Activated T-cell treated with anti-CD3 and anti-CD28 coated beads for 4 hours (primary cell): ENCODE data around the gene BTNL2.
A peak's percentile ranks its signal among the peaks of the same experiment; 100 is the strongest.
"Not testable (repeated sequence)": the region's sequence is repeated elsewhere in the genome, so short reads cannot be mapped to it uniquely, and the experiment has no call there.

Source experiments
- DNase-seq: peaks from one replicate; pipeline ENCODE4 v3.0.0-alpha.2; 2020

Gene BTNL2, protein sequence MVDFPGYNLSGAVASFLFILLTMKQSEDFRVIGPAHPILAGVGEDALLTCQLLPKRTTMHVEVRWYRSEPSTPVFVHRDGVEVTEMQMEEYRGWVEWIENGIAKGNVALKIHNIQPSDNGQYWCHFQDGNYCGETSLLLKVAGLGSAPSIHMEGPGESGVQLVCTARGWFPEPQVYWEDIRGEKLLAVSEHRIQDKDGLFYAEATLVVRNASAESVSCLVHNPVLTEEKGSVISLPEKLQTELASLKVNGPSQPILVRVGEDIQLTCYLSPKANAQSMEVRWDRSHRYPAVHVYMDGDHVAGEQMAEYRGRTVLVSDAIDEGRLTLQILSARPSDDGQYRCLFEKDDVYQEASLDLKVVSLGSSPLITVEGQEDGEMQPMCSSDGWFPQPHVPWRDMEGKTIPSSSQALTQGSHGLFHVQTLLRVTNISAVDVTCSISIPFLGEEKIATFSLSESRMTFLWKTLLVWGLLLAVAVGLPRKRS

DNA sequence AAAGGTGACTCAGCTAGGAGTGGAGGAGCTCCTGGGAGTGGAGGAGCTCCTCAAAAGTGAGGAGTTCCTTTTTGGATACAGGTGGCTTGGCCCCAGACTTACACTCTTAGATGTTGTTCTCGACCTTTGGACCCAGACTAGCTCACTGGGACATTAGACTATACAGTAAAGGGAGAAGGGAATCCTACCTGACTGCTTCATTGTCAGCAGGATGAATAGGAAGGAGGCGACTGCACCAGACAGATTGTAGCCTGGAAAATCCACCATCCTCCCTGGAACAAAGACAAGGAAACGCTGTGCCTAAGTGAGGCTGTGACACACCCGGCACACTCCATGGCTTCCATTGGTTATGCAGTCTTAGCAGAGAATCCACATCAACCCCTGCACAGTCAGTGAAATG, at the start of gene BTNL2:
TSS of gene BTNL2 (minus strand) at position 325 of the 400 bp plus-strand sequence. CDS start at position 267, 58 bp downstream.
- no peak for DNase-seq

DNA sequence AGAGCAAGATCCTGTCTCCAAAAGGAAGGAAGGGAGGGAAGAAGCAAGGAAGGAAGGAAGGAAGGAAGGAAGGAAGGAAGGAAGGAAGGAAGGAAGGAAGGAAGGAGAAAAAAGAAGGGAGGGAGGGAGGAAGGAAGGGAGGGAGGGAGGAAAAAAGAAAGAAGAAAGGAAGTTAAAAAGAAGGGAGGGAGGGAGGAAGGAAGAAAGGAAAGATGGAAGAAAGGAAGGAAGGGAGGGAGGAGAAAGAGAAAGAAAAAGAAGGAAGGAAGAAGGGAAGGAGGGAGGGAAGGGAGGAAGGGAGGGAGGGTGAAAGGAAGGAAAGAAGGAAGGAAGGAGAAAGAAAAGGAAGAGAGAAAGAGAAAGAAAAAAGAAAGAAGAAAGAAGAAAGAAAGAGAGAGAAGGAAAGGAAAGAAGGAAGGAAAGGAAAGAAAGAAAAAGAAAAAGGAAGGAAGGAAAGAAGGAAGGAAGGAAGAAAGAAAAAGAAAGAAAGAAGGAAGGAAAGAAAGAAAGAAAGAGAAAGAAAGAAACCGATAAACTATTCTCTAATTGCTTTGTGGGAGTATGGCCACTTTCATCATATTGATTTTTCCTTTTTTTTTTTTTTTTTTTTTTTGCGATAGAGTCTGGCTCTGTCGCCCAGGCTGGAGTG, 42.2 kb upstream of the BTNL2 start:
- DNase-seq, result no peak

DNA sequence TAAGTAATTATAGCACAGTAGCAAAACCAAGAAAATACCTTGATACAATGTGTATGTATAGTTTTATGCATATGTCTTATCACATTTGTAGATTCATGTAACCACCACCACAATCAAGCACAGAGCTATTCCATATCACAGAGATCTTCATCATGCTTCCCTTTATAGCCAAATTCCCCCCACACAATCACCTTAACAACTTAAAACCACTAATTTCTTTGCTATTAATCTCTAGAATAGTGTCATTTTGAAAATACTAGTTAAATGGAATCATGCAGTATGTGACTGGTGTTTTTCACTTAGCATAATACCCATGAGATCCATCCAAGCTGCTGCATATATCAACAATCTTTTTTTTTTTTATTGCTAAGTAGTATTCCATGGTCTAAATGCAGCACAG, 41.0 kb upstream of the BTNL2 start:
- no peak for DNase-seq

DNA sequence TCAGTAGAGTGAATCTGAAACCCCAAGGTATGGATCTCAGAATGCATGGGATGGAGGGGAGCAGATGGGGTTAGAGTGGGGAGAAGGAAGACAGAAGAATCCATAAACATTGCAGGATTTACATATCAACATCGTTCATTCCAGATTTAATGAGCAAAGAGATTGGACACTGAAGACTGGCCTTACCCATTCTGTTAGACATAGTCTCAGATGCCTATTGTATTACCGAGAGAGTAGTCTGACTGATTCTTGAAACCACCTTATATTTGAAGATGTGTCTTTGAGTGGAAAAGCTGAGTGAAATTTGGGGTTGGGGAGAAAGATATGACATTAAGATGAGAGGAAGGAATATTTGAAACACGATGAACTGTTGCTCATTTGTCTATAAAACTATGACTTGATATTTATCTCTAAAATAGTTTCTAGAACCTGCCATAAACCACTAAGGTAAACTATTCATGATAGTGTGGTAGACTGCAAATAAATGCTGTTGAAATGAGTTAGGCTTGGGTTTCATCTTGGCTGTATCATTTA, 38.4 kb upstream of the BTNL2 start:
- DNase-seq, result no peak

DNA sequence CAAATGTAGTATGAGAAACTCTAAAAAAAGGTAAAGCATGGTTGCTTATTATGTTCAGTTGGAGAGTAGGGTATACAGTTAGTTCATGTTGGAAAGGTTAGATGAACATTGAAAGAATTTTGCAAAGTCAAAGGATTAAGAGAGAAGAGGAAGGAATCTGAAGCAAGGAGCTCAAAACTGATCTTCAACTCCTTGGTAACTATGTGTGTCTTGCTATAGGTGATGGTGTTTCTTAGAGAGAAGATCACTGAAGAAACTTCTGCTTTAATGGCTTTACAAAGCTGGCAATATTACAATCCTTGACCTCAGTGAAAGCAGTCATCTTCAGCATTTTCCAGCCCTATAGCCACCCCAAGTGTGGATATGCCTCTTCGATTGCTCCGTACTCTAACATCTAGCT, 37.5 kb upstream of the BTNL2 start:
- DNase-seq, result no peak

DNA sequence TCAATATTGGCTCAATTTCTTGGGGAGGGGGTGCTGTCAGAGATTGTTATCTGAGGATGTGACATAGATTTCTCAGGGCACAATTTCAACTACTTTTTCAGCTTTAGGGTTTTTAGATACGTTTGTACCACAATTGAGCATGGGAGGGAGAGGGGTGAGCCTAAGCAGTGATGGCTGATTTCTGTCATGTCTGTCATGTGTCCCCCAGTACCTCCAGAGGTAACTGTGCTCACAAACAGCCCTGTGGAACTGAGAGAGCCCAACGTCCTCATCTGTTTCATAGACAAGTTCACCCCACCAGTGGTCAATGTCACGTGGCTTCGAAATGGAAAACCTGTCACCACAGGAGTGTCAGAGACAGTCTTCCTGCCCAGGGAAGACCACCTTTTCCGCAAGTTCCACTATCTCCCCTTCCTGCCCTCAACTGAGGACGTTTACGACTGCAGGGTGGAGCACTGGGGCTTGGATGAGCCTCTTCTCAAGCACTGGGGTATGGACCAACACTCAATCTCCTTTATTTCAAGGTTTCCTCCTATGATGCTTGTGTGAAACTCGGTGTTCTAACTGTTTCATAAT, 36.1 kb upstream of the BTNL2 start:
- DNase-seq, result no peak

DNA sequence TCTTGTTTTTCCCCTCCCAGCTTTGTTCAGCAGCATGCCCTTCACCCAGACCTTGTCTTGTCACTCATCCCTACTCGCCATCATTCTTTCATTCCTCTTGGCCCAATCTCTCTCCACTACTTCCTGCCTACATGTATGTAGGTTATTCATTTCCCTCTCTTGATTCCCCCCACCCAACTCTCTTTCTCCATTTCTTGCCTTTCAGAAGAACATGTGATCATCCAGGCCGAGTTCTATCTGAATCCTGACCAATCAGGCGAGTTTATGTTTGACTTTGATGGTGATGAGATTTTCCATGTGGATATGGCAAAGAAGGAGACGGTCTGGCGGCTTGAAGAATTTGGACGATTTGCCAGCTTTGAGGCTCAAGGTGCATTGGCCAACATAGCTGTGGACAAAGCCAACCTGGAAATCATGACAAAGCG, 35.3 kb upstream of the BTNL2 start:
- no peak for DNase-seq

DNA sequence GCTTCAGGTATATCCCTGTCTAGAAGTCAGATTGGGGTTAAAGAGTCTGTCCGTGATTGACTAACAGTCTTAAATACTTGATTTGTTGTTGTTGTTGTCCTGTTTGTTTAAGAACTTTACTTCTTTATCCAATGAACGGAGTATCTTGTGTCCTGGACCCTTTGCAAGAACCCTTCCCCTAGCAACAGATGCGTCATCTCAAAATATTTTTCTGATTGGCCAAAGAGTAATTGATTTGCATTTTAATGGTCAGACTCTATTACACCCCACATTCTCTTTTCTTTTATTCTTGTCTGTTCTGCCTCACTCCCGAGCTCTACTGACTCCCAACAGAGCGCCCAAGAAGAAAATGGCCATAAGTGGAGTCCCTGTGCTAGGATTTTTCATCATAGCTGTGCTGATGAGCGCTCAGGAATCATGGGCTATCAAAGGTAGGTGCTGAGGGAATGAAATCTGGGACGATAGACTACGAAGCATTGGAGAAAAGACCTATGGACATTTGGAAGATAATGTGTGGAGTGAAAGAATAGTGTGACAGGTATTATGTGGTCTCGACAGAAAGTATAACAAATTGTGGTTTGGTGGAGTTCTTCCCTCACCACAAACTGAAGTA, 32.7 kb upstream of the BTNL2 start, which contains the start of gene HLA-DRA:
TSS of gene HLA-DRA (plus strand) at position 286 of the 613 bp plus-strand sequence. CDS start at position 350, 64 bp downstream.
- DNase-seq, result peak; percentile 19

DNA sequence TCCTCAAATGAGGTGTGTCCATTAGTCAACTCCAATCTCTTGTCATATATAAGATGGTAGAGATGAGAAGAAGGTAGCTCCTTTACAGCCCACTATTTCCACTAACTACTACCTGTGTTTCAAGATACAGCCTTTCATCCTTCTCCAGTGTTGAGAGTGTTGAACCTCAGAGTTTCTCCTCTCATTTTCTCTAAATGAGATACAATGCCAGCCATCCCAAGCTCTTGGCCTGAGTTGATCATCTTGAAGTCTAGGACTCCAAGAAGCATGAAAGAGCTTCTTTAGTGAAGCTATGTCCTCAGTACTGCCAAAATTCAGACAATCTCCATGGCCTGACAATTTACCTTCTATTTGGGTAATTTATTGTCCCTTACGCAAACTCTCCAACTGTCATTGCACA, 32.2 kb upstream of the BTNL2 start:
- no peak for DNase-seq

DNA sequence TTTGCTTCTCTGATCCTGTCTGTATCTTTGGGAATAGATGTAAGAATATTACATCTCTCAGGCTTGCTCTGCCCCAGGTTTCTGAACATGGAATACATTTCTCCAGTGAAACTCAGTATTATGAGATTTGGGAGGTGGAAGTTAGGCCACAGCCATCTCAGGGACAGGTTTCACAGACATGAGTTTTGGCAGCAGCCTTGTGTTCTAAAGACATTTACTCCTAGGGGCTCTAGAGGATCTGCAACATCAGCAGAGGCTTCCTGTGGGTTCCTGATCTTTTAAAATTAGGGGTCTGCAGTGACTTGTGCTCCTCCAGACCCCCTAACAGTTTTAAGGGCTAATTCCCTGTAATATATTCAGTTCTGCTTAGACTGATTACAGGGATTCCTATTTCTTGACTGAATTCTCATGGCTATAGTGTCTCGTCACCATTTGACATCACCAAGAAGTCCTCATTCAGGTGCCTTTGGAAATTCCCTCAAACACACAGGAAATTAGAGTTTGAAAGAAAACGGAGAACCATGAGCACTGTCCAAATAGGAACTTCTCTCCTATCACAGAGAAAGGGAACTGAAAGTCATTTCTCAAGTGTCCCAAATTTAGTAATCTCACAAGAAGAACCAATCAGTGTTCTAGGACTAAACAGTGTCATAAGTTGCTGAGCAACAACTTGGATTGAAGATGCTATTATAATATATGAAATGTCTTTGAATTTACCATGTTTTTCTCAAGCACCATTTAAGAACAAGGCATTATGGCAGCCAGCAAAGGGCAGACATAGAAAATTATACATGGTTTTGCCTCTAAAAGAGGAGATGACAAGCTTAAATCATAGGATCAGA, 30.2 kb upstream of the BTNL2 start:
- DNase-seq, result no peak

DNA sequence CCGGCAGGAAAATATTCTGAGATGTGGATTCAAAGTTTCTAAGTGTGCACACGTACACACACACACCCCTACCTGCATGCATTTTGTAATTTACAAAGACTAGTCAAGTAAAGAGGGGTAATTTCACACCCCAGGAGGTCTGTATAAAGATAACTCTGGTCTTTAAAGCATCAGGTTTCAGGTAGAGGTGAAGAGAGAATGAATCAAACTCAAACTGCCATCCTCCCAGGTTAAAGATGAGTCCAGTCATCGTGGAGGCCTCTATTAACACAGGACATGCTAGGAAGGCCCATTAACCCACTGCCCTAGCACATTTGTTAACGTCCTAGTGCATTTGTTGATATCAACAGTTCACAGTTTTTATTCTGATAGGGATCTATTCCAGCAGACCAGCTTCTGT, 29.2 kb upstream of the BTNL2 start:
- DNase-seq, result no peak

DNA sequence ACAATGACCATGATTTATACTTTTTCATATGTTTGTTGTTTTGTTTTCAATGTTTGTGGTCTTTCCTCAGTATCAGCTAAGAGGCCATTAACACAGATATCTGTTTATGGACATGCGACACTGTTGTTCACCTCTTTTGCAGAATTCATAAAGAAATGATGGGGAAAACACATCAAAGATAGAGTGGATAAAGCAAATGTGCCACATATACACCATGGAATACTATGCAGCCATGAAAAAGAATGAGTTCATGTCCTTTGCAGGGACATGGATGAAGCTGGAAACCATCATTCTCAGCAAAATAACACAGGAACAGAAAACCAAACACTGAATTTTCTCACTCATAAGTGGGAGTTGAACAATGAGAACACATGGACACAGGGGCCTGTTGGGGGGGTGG, 27.0 kb upstream of the BTNL2 start:
- not testable (repeated sequence) for DNase-seq

DNA sequence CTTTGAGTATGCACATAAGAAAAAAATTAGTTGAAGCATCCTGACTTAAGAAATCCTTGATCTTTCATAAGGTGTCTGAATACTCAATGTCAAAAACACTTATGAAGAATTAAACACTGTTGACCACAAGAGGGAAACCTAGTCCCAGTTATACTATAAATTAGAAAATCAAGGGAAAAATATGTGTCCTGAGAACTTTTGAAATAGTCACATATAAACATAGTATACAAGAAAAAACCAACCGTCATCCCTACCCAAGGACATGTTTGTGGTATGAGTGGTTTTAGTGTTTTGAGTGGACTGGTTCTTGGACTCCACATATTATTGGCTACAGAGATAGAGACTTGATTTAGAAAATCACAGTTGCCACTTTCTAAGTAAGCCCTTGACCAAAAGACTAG, 25.1 kb upstream of the BTNL2 start:
- DNase-seq, result no peak

DNA sequence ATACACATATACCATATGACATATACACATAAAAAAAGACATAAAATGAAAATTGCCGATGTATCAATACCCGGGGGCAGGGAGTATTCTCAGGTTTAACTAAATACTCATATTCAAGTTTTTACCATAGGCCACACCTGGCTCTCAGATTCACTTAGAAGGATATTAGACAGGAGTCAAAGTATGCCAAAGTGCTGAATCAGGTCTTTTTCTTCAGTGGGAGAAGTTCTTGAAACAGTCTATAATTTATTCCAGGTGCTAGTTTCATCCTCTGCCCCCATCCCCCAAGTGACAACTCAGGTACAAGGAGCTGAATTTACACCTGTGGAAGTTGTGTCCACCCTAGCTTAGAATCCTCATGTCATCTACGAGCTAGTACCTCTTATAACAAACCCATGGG, 24.2 kb upstream of the BTNL2 start:
- DNase-seq, result no peak

DNA sequence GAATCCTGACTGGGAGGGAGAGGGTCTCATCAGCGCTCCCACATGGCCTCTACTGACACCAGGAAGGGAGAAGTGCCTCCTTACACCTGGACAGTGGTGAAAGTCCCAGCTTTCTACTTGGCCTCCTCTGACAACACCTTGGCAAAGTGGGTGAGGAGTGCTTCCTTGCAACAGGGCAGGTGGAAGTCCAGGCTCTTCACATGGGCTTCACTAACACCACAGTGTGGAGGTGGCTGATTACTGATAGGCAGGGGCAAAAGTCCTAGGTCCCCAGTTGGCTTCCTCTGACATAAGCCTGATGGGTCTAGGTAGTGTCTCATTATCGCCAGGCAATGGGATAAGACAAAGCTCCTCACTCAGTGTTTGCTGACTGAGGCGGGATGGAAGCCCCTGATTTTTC, 23.2 kb upstream of the BTNL2 start:
- no peak for DNase-seq

DNA sequence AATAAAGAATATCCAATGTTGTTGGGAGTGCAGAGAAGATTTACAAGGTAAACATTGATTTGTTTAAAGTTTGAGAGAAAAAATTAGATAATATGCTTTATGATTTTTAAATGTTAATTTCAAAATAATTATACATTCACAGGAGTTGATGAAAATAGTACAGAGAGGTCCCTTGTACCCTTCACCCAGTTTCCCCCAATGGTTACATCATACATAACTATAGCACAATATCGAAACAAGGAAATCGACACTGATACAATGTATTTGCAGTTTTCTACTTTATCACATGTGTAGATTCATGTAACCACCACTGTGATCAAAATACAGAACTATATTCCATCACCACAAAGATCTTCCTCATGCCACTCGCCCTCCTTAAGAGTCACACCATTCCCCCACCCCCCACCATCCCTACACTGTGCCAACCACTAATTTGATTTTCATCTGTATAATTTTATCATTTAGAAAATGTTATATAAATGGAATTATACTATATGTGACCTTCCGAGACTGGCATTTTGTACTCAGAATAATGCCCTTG, 21.0 kb upstream of the BTNL2 start:
- no peak for DNase-seq

DNA sequence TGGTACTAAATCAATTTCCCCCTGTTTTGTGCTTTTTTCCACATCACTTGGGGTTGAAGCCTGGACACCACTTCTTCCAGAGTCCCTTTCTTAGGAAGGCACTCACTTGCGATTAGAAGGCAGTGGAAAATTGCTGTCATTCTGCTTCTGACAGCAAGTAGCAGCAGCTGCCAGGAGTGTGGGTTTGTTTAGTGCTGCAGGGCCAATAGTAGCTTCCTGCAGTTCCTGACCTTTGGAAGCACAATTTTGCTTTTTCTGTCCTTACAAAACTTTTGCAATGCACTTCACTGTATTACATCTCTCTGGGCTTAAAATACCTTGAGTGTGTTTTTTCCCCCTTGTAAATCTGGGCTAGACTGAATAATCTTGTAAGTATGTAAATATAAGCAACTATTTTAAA, 20.2 kb upstream of the BTNL2 start:
- no peak for DNase-seq

DNA sequence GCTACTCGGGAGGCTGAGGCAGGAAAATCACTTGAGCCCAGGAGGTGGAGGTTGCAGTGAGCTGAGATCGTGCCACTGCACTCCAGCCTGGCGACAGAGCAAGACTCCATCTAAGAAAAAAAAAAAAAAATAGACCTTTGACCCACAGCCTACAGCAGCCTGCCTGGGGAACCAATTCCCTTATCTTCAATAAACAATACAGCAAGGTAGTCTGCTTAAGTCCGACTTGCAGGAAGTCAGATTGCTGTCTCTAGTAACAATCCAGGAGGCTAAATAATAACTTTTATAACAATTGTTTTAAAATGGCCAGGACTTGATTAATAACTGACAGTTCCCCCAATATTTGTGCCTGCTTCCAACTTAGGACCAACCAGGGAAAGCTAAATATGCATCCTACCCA, 19.4 kb upstream of the BTNL2 start:
- no peak for DNase-seq

DNA sequence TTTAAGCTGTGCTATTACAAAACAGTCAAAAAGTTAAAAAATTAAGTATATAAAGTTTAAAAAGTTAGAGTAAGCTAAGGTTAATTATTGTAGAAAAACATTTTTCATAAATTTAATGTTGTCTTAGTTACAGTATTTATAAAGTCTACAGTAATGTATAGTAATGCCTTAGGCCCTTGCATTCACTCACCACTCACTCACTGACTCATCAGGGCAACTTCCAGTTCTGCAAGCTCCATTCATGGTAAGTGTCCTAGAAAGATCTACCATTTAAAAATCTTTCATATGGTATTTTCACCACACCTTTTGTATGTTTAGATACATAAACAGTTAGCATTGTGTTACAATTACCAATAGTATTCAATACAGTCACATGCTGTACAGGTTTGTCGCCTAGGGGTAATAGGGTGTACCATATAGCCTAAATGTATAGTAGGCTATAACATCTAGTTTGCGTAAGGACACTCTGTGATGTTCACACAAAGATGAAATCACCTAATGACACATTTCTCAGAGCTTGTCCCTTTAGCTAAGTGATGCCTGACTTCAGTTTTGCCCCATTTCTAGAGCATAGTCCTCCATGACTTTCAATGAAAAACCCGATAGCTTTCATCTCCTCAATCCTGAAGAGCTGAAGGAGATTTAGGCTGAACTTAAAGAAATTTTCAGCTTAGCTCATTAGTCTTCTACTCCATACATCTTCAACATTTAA, 17.8 kb upstream of the BTNL2 start:
- no peak for DNase-seq

DNA sequence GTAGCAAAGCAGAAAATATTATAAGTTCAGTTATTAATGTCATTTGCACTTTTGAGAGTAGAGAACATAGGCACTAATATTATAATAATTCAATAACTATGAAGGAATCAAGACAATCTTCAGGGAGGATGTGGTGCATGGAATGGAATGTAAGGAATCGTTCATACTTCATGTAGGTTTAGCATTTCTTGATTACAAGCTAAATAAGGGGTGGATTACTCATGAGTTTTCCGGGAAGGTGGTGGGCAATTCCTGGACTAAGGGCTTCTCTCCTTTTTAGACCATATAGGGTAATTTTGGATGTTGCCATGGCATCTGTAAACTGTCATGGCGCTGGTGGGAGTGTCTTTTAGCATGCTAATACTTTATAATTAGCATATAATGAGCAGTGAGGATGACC, 9.1 kb upstream of the BTNL2 start:
- no peak for DNase-seq

DNA sequence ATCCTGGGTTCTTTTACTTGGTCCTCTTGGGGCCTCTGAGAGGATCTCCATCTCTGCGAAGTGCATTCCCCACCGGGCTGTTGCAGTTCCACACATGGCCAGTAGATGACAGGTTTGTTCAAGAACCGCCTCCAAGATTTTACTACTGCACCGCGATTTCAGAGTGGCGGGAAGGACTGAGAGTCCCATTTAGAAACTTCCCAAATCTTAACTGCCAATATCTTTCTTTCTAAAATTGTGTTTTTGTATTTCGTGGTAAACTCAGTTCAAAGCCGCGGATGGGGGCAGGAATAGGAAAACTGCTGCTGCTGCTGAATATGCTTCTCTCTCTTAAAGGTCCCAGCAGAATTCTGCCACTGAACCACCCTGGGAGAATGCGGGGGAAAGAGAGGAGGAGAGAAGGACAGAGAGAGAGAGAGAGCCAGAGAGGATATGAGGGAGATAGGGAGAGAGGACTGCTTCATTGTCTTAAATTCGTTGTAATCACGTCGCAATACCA, 8.6 kb upstream of the BTNL2 start:
- peak; percentile 78 for DNase-seq
